ENCODE measurements around the gene SOX30. TPM values are rescaled to one million over a fixed set of nuclear protein-coding genes. Genes with fewer than 3 reads are reported as not detected.
"Not testable (repeated sequence)": the region's sequence is repeated elsewhere in the genome, so short reads cannot be mapped to it uniquely, and the experiment has no call there.

The SOX30 gene
- total RNA-seq (ENCODE audit: low replicate concordance), result 0.09 TPM in 1 of 2 replicates, not detected in the other

DNA sequence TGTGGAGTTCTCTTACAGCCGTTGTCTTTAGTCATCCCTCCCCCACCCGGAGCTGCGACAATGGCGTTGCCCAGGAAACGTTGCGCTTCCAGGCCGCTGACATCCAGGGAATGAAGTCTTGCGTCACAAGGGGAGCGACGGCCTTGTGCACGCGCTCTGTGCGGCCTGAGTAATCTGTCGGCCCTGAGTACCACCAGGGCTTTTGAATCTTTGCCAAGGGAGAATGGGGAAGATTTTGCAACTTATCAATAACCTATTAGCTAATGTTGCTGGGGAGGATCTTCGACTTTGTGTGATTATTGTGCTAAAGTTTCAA, at the start of gene SOX30:
SOX30 (minus strand) TSS at position 62 of the 316 bp plus-strand sequence. CDS start 360 bp downstream, outside the sequence.
- H3K4me3 ChIP-seq (ENCODE audit: low read depth, low read length), result peak within 1 kb of the TSS; percentile 25
- TF ChIP-seq CTCF (IDR thresholded peaks at IDR 0.05; ENCODE audit: insufficient read depth, low read length), result no peak
- no peak for DNase-seq (ENCODE audit: low read depth)

GRCh38 chr5:157698674-157699073, 46.4 kb upstream of the SOX30 start:
- DNase-seq (ENCODE audit: low read depth); H3K4me3 ChIP-seq (ENCODE audit: low read depth, low read length): not testable (repeated sequence)

- not testable (repeated sequence) for DNase-seq (ENCODE audit: low read depth); H3K4me3 ChIP-seq (ENCODE audit: low read depth, low read length)
These were observed 43.9 kb upstream of the SOX30 start for GRCh38 chr5:157696154-157696553.

DNA sequence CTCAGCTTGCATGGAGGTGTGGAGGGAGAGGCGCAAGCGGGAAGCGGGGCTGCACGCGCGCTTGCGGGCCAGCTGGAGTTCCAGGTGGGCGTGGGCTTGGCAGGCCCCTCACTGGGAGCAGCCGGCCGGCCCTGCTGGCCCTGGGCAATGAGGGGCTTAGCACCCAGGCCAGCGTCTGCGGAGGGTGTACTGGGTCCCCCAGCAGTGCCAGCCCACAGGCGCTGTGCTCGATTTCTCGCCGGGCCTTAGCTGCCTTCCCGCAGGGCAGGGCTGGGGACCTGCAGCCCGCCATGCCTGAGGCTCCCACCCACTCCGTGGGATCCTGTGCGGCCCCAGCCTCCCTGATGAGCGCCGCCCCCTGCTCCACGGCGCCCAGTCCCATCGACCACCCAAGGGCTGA, 41.6 kb upstream of the SOX30 start:
- DNase-seq (ENCODE audit: low read depth); H3K4me3 ChIP-seq (ENCODE audit: low read depth, low read length): not testable (repeated sequence)

GRCh38 chr5:157690690-157691433, 38.6 kb upstream of the SOX30 start:
- TF ChIP-seq CTCF (IDR thresholded peaks at IDR 0.05; ENCODE audit: insufficient read depth, low read length), result no peak
- no peak for DNase-seq (ENCODE audit: low read depth)
- no peak overlapping the region for H3K4me3 ChIP-seq (ENCODE audit: low read depth, low read length)

- no peak for TF ChIP-seq CTCF (IDR thresholded peaks at IDR 0.05; ENCODE audit: insufficient read depth, low read length)
- H3K4me3 ChIP-seq (ENCODE audit: low read depth, low read length), result no peak overlapping the region
- DNase-seq (ENCODE audit: low read depth), result no peak
These were observed 37.9 kb upstream of the SOX30 start for GRCh38 chr5:157689942-157690689.

- no peak for TF ChIP-seq CTCF (IDR thresholded peaks at IDR 0.05; ENCODE audit: insufficient read depth, low read length)
- no peak overlapping the region for H3K4me3 ChIP-seq (ENCODE audit: low read depth, low read length)
- DNase-seq (ENCODE audit: low read depth), result no peak
These were observed 34.9 kb upstream of the SOX30 start for GRCh38 chr5:157687198-157687554.

GRCh38 chr5:157686276-157687197, 34.3 kb upstream of the SOX30 start:
- DNase-seq (ENCODE audit: low read depth); H3K4me3 ChIP-seq (ENCODE audit: low read depth, low read length): not testable (repeated sequence)

All from fibroblast of the aortic adventitia (primary cell).